Left lung (tissue), 10 donors: ENCODE data around the gene ATXN2L. TPM values are rescaled to one million over a fixed set of nuclear protein-coding genes. Genes with fewer than 3 reads are reported as not detected.

ENCODE experiments used
- ATAC-seq: fragments of 200-7000 bp; cut with Tn5 transposase; one replicate; pipeline ENCODE4 v1.9.1; 2020; ENCODE audit warnings: moderate library complexity
- DNase-seq, 4 donors: peaks; one replicate each; pipeline ENCODE4 v3.0.0-alpha.2; 2013 to 2020
- H3K27ac ChIP-seq, 2 donors: fragments of 200-600 bp; sonication (generic) in 1 of 2; one replicate each; pipeline versions ENCODE4 v1.5.0 to v1.8.0; 2020 to 2021
- H3K27me3 ChIP-seq, 2 donors: fragments of 200-600 bp; sonication (generic) in 1 of 2; one replicate each; pipeline versions ENCODE4 v1.5.0 to v1.8.0; 2020 to 2021
- H3K36me3 ChIP-seq, 2 donors: fragments of 200-600 bp; sonication (generic) in 1 of 2; one replicate each; pipeline versions ENCODE4 v1.5.0 to v1.8.0; 2020 to 2021
- H3K4me1 ChIP-seq, 2 donors: fragments of 200-600 bp; one replicate each; pipeline ENCODE4 v1.8.0; 2021
- H3K4me3 ChIP-seq, 2 donors: fragments of 200-600 bp; sonication (generic) in 1 of 2; one replicate each; pipeline versions ENCODE4 v1.5.0 to v1.8.0; 2020 to 2021; ENCODE audit warnings: mild to moderate bottlenecking in 1 of 2
- H3K9me3 ChIP-seq, 2 donors: fragments of 200-600 bp; sonication (generic) in 1 of 2; one replicate each; pipeline versions ENCODE4 v1.5.0 to v1.8.0; 2020 to 2021
- intact Hi-C, 2 donors: fragments of 100-400 bp; cut with DNase I; formaldehyde crosslinking; loops; one replicate each; pipeline versions ENCODE4 v1.11.2 to v1.14.2; 2022
- polyA plus RNA-seq, 6 donors: library from polyadenylated mRNA; unstranded; fragments of 120-200 nt; gene quantifications; one replicate each; pipeline ENCODE4 v1.2.1, GENCODE V29; 2013; ENCODE audit not compliant: insufficient read length in 6 of 6
- total RNA-seq, 2 donors: library from RNA; stranded (reverse); fragmentation: NEBNext Ultra II Directional; extraction: Animal tissue kit (Norgen Biotek cat#: 25700); gene quantifications; one replicate each; pipeline ENCODE4 v1.2.1, GENCODE V29; 2021
- TF ChIP-seq, protein P1 (sequence below), 2 donors: fragments of 200-600 bp; sonication (generic) in 1 of 2; IDR thresholded peaks; one replicate each; pipeline versions ENCODE4 v1.5.0 to v1.8.0; 2021; ENCODE audit warnings: antibody characterized with exemption in 2 of 2
- donor health status: DM: no; HTN: yes; CAD: no.
- donor health status: DM: no; HTN: no; CAD: no.

Gene ATXN2L
- total and polyA plus RNA-seq, 8 donors: 87.2 to 153 (median 106) TPM

DNA sequence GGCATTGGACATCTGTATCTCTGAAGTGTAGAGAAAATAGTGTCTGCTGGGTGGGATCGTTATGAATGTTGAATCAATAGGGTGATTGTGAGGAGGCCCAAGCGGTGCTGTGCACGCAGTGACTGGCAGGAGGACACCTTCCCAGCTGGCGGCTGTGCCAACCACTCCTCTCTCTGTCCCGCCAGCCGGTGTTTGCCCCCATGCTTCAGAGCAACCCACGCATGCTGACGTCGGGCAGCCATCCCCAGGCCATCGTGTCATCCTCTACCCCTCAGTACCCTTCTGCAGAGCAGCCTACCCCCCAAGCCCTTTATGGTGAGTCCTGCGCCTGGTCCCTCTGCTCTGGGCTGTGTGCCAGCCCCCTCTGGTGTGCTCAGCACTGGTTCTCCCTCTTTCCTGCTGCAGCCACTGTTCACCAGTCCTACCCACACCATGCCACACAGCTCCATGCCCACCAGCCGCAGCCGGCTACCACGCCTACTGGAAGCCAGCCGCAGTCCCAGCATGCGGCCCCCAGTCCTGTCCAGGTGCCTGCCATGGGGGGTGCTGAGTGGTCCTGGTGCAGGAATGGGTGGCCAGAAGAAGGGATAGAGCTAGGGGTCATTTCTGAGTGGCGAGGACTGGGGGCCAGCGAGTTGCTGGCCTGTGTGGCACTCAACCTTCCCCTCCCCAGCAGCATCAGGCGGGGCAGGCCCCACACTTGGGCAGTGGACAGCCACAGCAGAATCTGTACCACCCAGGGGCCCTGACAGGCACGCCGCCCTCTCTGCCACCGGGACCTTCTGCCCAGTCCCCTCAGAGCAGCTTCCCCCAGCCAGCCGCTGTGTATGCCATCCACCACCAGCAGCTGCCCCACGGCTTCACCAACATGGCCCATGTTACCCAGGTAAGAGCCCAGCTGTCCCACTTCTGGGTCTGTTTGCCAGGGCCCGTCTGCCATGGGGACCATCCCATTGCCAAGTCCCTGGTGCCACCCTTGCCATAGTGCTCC, 12.4 kb downstream of the ATXN2L start:
- DNase-seq (no peak), ATAC-seq (no peak)
- TF ChIP-seq, protein P1, sequence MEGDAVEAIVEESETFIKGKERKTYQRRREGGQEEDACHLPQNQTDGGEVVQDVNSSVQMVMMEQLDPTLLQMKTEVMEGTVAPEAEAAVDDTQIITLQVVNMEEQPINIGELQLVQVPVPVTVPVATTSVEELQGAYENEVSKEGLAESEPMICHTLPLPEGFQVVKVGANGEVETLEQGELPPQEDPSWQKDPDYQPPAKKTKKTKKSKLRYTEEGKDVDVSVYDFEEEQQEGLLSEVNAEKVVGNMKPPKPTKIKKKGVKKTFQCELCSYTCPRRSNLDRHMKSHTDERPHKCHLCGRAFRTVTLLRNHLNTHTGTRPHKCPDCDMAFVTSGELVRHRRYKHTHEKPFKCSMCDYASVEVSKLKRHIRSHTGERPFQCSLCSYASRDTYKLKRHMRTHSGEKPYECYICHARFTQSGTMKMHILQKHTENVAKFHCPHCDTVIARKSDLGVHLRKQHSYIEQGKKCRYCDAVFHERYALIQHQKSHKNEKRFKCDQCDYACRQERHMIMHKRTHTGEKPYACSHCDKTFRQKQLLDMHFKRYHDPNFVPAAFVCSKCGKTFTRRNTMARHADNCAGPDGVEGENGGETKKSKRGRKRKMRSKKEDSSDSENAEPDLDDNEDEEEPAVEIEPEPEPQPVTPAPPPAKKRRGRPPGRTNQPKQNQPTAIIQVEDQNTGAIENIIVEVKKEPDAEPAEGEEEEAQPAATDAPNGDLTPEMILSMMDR (IDR thresholded peaks at IDR 0.05): no peak
- peaks cover 5 to 99% of the 10 kb centered on the region in 2 donors for H3K36me3 ChIP-seq
- no peaks in the 10 kb centered on the region for H3K4me1 ChIP-seq
- H3K4me3 ChIP-seq: no peak overlapping the region
- no peaks in the 10 kb centered on the region for H3K27me3 ChIP-seq
- intact Hi-C loops: no loop called here
- H3K9me3 ChIP-seq: no peaks in the 10 kb centered on the region
- no peak overlapping the region for H3K27ac ChIP-seq

DNA sequence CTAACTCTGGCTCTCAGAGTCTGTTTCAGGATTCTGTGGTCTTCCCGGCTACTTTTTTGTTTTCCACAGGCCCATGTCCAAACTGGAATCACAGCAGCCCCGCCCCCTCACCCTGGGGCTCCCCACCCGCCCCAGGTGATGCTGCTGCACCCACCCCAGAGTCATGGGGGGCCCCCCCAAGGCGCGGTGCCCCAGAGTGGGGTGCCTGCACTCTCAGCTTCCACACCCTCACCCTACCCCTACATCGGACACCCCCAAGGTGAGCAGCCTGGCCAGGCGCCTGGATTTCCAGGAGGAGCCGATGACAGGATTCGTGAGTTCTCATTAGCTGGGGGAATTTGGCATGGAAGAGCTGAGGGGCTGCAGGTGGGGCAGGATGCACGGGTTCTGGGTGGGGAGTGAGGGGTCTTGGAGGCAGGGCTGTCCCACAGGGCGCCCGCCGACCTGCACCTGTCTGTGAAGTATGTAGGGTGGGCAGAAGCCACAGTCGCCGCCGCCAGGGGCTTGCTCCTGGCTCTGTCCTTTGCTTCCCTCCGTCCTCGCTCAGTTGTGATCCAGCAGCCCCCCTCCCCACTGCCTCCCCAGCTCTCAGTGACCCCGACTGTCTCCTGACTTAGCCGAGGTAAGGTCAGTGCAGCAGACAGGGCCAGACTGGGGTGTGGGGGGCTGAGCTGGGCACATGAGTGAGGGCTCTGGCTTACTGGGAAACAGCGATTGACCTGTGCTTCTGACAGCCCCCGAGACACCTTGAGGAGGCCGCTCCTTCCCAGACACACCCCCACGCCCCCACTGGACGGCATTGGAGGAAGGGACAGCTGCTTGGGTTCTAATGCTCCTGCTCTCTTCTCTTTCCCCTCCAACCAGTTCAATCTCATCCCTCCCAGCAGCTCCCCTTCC, 13.3 kb downstream of the ATXN2L start:
- intact Hi-C loops: no loop called here
- TF ChIP-seq, protein P1 (IDR thresholded peaks at IDR 0.05): no peak

DNA sequence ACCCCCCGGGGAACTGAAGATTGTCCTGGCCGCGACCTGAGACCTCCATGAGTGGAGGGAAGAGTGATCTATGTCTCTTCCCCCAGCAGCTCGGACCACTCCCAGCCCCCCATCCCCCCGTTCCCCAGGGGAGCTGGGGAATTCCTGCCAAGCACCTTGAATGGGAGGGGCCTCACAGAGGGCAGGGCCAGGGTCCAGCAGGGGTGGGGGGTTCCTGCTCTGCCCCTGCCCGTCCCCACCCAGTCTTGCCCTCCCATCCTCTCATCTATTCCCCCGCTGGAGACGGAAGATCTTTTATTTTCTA, 13.9 kb downstream of the ATXN2L start:
- H3K4me1 ChIP-seq: no peaks in the 10 kb centered on the region
- no peaks in the 10 kb centered on the region for H3K9me3 ChIP-seq
- H3K36me3 ChIP-seq: peaks cover 4 to 95% of the 10 kb centered on the region in 2 donors
- TF ChIP-seq, protein P1 (IDR thresholded peaks at IDR 0.05): no peak
- no peaks in the 10 kb centered on the region for H3K27me3 ChIP-seq
- H3K4me3 ChIP-seq: no peak overlapping the region
- no peak for DNase-seq
- intact Hi-C loops: no loop called here
- no peak for ATAC-seq
- no peak overlapping the region for H3K27ac ChIP-seq

More for the DNA sequence above, 13.3 kb downstream of the ATXN2L start:
- Histone ChIP-seq H3K36me3 (peaks cover 4 to 95% of the 10 kb centered on the region in 2 donors), H3K27ac (no peak overlapping the region), H3K27me3 (no peaks in the 10 kb centered on the region), H3K4me1 (no peaks in the 10 kb centered on the region), H3K9me3 (no peaks in the 10 kb centered on the region), H3K4me3 (no peak overlapping the region)
- ATAC-seq: no peak
- DNase-seq: no peak

DNA sequence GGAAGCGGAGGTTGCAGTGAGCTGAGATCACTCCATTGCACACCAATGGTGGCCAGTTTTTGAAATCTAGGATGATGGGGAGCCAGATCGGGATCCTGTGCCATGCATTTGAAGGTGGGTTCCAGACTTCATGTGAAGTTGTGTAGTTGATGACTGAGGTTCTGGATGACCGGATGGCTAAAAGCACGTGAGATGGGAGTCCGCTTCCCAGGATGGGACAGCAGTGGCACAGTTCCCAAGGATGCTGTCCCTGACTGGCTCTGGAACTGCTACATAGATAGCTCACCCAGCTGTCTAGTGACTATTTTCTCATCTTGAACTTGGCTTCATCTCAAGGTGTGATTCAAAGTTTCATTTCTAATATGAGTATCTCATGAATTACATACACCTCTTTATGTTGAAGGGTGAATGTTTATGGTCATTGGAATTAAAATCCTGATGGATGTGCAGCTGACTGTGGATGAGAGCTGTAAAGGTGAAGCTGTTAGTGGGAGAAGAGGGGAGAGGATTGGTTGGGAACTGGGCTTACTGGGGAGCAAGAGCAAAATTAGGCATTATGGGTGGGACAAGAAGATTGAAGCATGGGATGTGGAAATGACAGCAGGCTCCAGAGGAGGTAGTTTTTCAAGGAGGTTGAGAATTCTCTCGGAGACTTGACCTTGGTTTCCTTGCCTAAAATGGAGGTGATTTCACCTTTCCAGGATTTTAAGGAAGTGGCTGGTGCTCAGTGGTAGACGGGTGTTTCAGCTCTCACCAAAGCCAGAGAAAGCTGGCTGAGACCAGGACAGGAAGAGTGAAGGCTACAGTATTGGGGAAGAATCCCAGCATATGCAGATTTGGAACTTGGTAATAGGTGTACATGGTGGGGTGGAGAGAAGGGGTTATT, 15.1 kb downstream of the ATXN2L start:
- TF ChIP-seq, protein P1 (IDR thresholded peaks at IDR 0.05): no peak
- no peak for ATAC-seq
- no peak for DNase-seq
- H3K4me3 ChIP-seq: no peak overlapping the region
- H3K27ac ChIP-seq: no peak overlapping the region
- H3K4me1 ChIP-seq: no peaks in the 10 kb centered on the region
- peaks cover 4 to 95% of the 10 kb centered on the region in 2 donors for H3K36me3 ChIP-seq
- intact Hi-C loops: no loop called here
- no peaks in the 10 kb centered on the region for H3K27me3 ChIP-seq
- no peaks in the 10 kb centered on the region for H3K9me3 ChIP-seq
